ENCODE results near the gene RBMS2. TPM values are rescaled to one million over a fixed set of nuclear protein-coding genes. Genes with fewer than 3 reads are reported as not detected.

RBMS2 gene
- 1 to 10 TPM; 4.8 to 5.5 TPM for total RNA-seq

- no peaks in the 10 kb centered on the region for H3K9me3 Mint-ChIP-seq (ENCODE audit: insufficient read depth)
- H3K27ac Mint-ChIP-seq: peak within 1 kb of the TSS; percentile 82
- DNase-seq (peak; percentile 67), ATAC-seq (peak; percentile 94)
- no peaks in the 10 kb centered on the region for H3K27me3 Mint-ChIP-seq (ENCODE audit: low read depth)
- H3K4me1 Mint-ChIP-seq (ENCODE audit: low read depth): peaks cover 31% of the 10 kb centered on the region
- H3K36me3 Mint-ChIP-seq (ENCODE audit: low read depth): no peaks in the 10 kb centered on the region
- ChIA-PET CTCF (interaction anchor here (0.6 to 3.5 kb wide), 22 partner anchors 8 to 115 kb away, joined by 3 to 20 read pairs (median 4); no protein-coding TSS in a partner anchor), POLR2A (interaction anchor here (0.6 to 2.0 kb wide), 6 partner anchors 18 to 111 kb away, joined by 3 to 9 read pairs (median 3); partner anchors contain the start of gene BAZ2A)
- H3K4me3 Mint-ChIP-seq: peak within 1 kb of the TSS; percentile 75
Measured at GRCh38 chr12:56521590-56522371, at the start of gene RBMS2. Gene RBMS2 (plus strand): TSS chr12:56521820. CDS start chr12:56522024, 204 bp downstream.

GRCh38 chr12:56474389-56474788, 47.2 kb upstream of the RBMS2 start:
- peaks cover 18% of the 10 kb centered on the region for H3K4me1 Mint-ChIP-seq (ENCODE audit: low read depth)
- H3K9me3 Mint-ChIP-seq (ENCODE audit: insufficient read depth): no peaks in the 10 kb centered on the region
- no peak for ATAC-seq
- H3K27ac Mint-ChIP-seq: no peak overlapping the region
- no peak for DNase-seq
- ChIA-PET CTCF (no interaction called here), POLR2A (no interaction called here)
- no peak overlapping the region for H3K4me3 Mint-ChIP-seq
- H3K27me3 Mint-ChIP-seq (ENCODE audit: low read depth): no peaks in the 10 kb centered on the region
- H3K36me3 Mint-ChIP-seq (ENCODE audit: low read depth): peaks cover 15% of the 10 kb centered on the region

- ATAC-seq (no peak), DNase-seq (no peak)
- peaks cover 6% of the 10 kb centered on the region for H3K36me3 Mint-ChIP-seq (ENCODE audit: low read depth)
- no peaks in the 10 kb centered on the region for H3K27me3 Mint-ChIP-seq (ENCODE audit: low read depth)
- H3K9me3 Mint-ChIP-seq (ENCODE audit: insufficient read depth): no peaks in the 10 kb centered on the region
- H3K27ac Mint-ChIP-seq: no peak overlapping the region
- peaks cover 13% of the 10 kb centered on the region for H3K4me1 Mint-ChIP-seq (ENCODE audit: low read depth)
- POLR2A ChIA-PET: no interaction called here
- CTCF ChIA-PET: no interaction called here
- H3K4me3 Mint-ChIP-seq: no peak overlapping the region
Measured at GRCh38 chr12:56476143-56476542, 45.5 kb upstream of the RBMS2 start.

GRCh38 chr12:56476972-56477432, 44.6 kb upstream of the RBMS2 start:
- Mint-ChIP-seq H3K36me3 (ENCODE audit: low read depth) (peaks cover 5% of the 10 kb centered on the region), H3K9me3 (ENCODE audit: insufficient read depth) (no peaks in the 10 kb centered on the region), H3K4me3 (no peak overlapping the region), H3K27ac (no peak overlapping the region), H3K27me3 (ENCODE audit: low read depth) (no peaks in the 10 kb centered on the region), H3K4me1 (ENCODE audit: low read depth) (peaks cover 8% of the 10 kb centered on the region)
- ATAC-seq: no peak
- POLR2A ChIA-PET: no interaction called here
- no peak for DNase-seq
- CTCF ChIA-PET: no interaction called here

- Mint-ChIP-seq H3K4me3 (no peak overlapping the region), H3K9me3 (ENCODE audit: insufficient read depth) (no peaks in the 10 kb centered on the region), H3K36me3 (ENCODE audit: low read depth) (peaks cover 5% of the 10 kb centered on the region), H3K4me1 (ENCODE audit: low read depth) (peaks cover 8% of the 10 kb centered on the region), H3K27me3 (ENCODE audit: low read depth) (no peaks in the 10 kb centered on the region), H3K27ac (no peak overlapping the region)
- CTCF ChIA-PET: interaction anchor here (3.8 kb wide), 1 partner anchor 8 kb away, joined by 13 read pairs; the partner anchor contains the start of gene SPRYD4
- no peak for ATAC-seq
- POLR2A ChIA-PET: no interaction called here
- DNase-seq: no peak
Measured at GRCh38 chr12:56477521-56478225, 43.9 kb upstream of the RBMS2 start.

- ATAC-seq (no peak), DNase-seq (no peak)
- CTCF ChIA-PET: interaction anchor here (0.9 to 3.8 kb wide), 4 partner anchors 10 to 164 kb away, joined by 3 to 13 read pairs (median 4); partner anchors contain the start of genes CNPY2 and SPRYD4
- Mint-ChIP-seq H3K4me3 (no peak overlapping the region), H3K27me3 (ENCODE audit: low read depth) (no peaks in the 10 kb centered on the region), H3K36me3 (ENCODE audit: low read depth) (no peaks in the 10 kb centered on the region), H3K9me3 (ENCODE audit: insufficient read depth) (no peaks in the 10 kb centered on the region), H3K27ac (no peak overlapping the region), H3K4me1 (ENCODE audit: low read depth) (peaks cover 8% of the 10 kb centered on the region)
- POLR2A ChIA-PET: interaction anchor here (0.8 kb wide), 1 partner anchor 166 kb away, joined by 3 read pairs; no protein-coding TSS in a partner anchor
Measured at GRCh38 chr12:56479625-56480024, 42.0 kb upstream of the RBMS2 start.

GRCh38 chr12:56484566-56484965, 37.1 kb upstream of the RBMS2 start:
- H3K4me3 Mint-ChIP-seq: no peak overlapping the region

GRCh38 chr12:56486694-56487093, 34.9 kb upstream of the RBMS2 start:
- Mint-ChIP-seq H3K9me3 (ENCODE audit: insufficient read depth) (no peaks in the 10 kb centered on the region), H3K4me3 (peak overlapping the region; percentile 5), H3K36me3 (ENCODE audit: low read depth) (peaks cover 3% of the 10 kb centered on the region), H3K4me1 (ENCODE audit: low read depth) (peaks cover 20% of the 10 kb centered on the region), H3K27me3 (ENCODE audit: low read depth) (peaks cover 44% of the 10 kb centered on the region), H3K27ac (no peak overlapping the region)
- ChIA-PET CTCF (no interaction called here), POLR2A (no interaction called here)
- DNase-seq: no peak
- no peak for ATAC-seq

More at GRCh38 chr12:56484566-56484965, 37.1 kb upstream of the RBMS2 start:
- DNase-seq (no peak), ATAC-seq (no peak)
- no peak overlapping the region for H3K27ac Mint-ChIP-seq
- peaks cover 28% of the 10 kb centered on the region for H3K4me1 Mint-ChIP-seq (ENCODE audit: low read depth)
- peaks cover 28% of the 10 kb centered on the region for H3K27me3 Mint-ChIP-seq (ENCODE audit: low read depth)
- POLR2A ChIA-PET: no interaction called here
- H3K36me3 Mint-ChIP-seq (ENCODE audit: low read depth): peaks cover 3% of the 10 kb centered on the region
- H3K9me3 Mint-ChIP-seq (ENCODE audit: insufficient read depth): no peaks in the 10 kb centered on the region
- CTCF ChIA-PET: interaction anchor here (1.6 kb wide), 1 partner anchor 20 kb away, joined by 4 read pairs; no protein-coding TSS in a partner anchor

- H3K9me3 Mint-ChIP-seq (ENCODE audit: insufficient read depth): no peaks in the 10 kb centered on the region
- peak; percentile 46 for ATAC-seq
- peaks cover 3% of the 10 kb centered on the region for H3K36me3 Mint-ChIP-seq (ENCODE audit: low read depth)
- peak overlapping the region; percentile 76 for H3K4me3 Mint-ChIP-seq
- H3K27me3 Mint-ChIP-seq (ENCODE audit: low read depth): peaks cover 47% of the 10 kb centered on the region
- no peak overlapping the region for H3K27ac Mint-ChIP-seq
- peak; percentile 27 for DNase-seq
- peaks cover 20% of the 10 kb centered on the region for H3K4me1 Mint-ChIP-seq (ENCODE audit: low read depth)
- ChIA-PET CTCF (interaction anchor here (1.0 to 1.3 kb wide), 3 partner anchors 14 to 106 kb away, joined by 3 to 4 read pairs (median 3); no protein-coding TSS in a partner anchor), POLR2A (interaction anchor here (1.2 kb wide), 1 partner anchor 20 kb away, joined by 4 read pairs; the partner anchor contains the start of gene SPRYD4)
Measured at GRCh38 chr12:56487448-56488040, 34.1 kb upstream of the RBMS2 start.

GRCh38 chr12:56488041-56488955, 33.3 kb upstream of the RBMS2 start, which contains the start of gene GLS2:
Gene GLS2 (minus strand): TSS chr12:56488161. CDS start chr12:56488118, 43 bp downstream.
- Mint-ChIP-seq H3K4me1 (ENCODE audit: low read depth) (peaks cover 20% of the 10 kb centered on the region), H3K4me3 (peak within 1 kb of the TSS; percentile 76), H3K27ac (peak within 1 kb of the TSS; percentile 14), H3K36me3 (ENCODE audit: low read depth) (peaks cover 5% of the 10 kb centered on the region), H3K27me3 (ENCODE audit: low read depth) (peaks cover 50% of the 10 kb centered on the region), H3K9me3 (ENCODE audit: insufficient read depth) (no peaks in the 10 kb centered on the region)
- CTCF ChIA-PET: interaction anchor here (1.0 to 1.3 kb wide), 3 partner anchors 14 to 105 kb away, joined by 3 to 4 read pairs (median 3); no protein-coding TSS in a partner anchor
- ATAC-seq: peak; percentile 97
- peak; percentile 77 for DNase-seq
- POLR2A ChIA-PET: interaction anchor here (1.2 kb wide), 1 partner anchor 20 kb away, joined by 4 read pairs; the partner anchor contains the start of gene SPRYD4

All from activated CD8-positive, alpha-beta T cell treated with anti-CD3 and anti-CD28 coated beads, Interleukin-2, amount 10 ng/mL, durations not matched to agents 7 days and 5 days (primary cell).